K562 treated with DMSO at 1 percent for 48 hours (cell line): Measurements from ENCODE around the gene SIRT5. TPM values are rescaled to one million over a fixed set of nuclear protein-coding genes. Genes with fewer than 3 reads are reported as not detected.

Source experiments
- total RNA-seq: library from RNA; unstranded; fragments of 300-600 nt; gene quantifications from 2 replicates; pipeline ENCODE4 v1.2.3, GENCODE V29; 2022; ENCODE audit warnings: low replicate concordance; ENCODE audit errors: extremely low read depth

The SIRT5 gene
- not detected in 2 replicates for total RNA-seq

GRCh38 chr6:13574571-13575376 is at the start of gene SIRT5:
TSS of gene SIRT5 (plus strand) at chr6:13574601. CDS start at chr6:13584111, 9,510 bp downstream.

GRCh38 chr6:13614926-13615791 is 40.8 kb downstream of the SIRT5 start, which contains the start of gene NOL7:
TSS of gene NOL7 (plus strand) at chr6:13615335. CDS start at chr6:13615359, 24 bp downstream.

Other genes with a start within 250 kb of the SIRT5 start
- not detected in 2 replicates for gene TBC1D7, start 246.1 kb upstream of the SIRT5 start, total RNA-seq
- gene GFOD1, start 87.0 kb upstream of the SIRT5 start, total RNA-seq: not detected in 2 replicates
- gene NOL7, start 40.7 kb downstream of the SIRT5 start, total RNA-seq: not detected in 2 replicates
- gene RANBP9, start 137.2 kb downstream of the SIRT5 start, total RNA-seq: not detected in 2 replicates
- gene MCUR1, start 240.0 kb downstream of the SIRT5 start, total RNA-seq: not detected in 2 replicates